HL-60/S4 treated with retinoic acid at 250 ng/mL for 4 days and 3 days (cell line): ENCODE data around the gene EIF4G1.

Experiments used
- in situ Hi-C: fragments of 300-500 bp; cut with MboI; formaldehyde crosslinking; loops from 2 replicates; pipeline ENCODE4 v1.7.0; 2022; ENCODE audit warnings: low sequenced_read_pairs

Gene EIF4G1

GRCh38 chr3:184305577-184305976 lies 8.8 kb upstream of the EIF4G1 start:
- in situ Hi-C loops: no loop called here

DNA sequence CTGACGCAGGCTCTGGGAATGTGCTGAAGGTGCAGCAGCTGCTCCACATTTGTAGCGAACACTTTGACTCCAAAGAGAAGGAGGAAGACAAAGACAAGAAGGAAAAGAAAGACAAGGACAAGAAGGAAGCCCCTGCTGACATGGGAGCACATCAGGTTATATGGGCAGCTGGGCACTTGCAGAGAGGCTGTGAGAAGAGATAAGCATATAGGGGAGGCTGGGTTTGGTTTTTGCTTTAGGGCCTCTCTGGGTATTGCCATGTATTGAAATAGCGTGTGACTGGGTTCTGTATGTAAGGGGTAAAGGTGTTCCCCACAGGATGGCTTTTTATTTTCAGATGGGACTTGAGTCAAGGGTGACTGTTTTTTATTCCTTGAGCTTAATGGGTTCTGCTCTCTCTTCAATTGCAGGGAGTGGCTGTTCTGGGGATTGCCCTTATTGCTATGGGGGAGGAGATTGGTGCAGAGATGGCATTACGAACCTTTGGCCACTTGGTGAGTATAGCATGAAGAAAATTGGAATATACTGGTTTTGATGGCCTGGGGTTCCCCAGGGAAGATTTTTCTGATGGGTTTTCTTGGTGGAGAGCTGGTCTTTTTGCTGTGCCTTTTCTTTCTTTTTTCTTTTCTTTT lies 7.9 kb upstream of the EIF4G1 start:
- in situ Hi-C loops: no loop called here

DNA sequence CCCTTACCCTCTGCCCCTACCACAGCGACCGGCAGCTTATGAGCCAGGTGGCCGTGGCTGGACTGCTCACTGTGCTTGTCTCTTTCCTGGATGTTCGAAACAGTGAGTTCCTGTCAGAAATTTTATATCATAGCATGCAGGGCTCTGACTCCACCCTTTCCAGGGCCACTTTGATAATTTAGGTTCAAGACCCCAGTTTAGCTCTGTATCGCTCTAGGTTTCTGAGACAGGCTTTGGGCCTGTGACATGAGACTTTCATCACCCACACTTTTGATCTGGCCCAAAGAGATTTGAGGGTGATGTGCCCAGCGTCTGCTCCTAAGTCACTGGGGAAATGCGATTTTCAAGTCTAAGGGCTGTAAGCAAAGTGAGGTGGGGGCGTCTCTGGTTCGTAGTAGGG lies 6.5 kb upstream of the EIF4G1 start:
- in situ Hi-C loops: no loop called here

DNA sequence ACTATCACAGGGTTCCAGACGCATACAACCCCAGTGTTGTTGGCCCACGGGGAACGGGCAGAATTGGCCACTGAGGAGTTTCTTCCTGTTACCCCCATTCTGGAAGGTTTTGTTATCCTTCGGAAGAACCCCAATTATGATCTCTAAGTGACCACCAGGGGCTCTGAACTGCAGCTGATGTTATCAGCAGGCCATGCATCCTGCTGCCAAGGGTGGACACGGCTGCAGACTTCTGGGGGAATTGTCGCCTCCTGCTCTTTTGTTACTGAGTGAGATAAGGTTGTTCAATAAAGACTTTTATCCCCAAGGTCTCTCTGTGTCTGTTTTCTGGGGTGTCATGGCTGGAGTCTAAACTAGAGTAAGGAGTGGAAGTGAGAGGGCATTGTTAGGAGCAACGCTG lies 5.7 kb upstream of the EIF4G1 start:
- in situ Hi-C loops: no loop called here

DNA sequence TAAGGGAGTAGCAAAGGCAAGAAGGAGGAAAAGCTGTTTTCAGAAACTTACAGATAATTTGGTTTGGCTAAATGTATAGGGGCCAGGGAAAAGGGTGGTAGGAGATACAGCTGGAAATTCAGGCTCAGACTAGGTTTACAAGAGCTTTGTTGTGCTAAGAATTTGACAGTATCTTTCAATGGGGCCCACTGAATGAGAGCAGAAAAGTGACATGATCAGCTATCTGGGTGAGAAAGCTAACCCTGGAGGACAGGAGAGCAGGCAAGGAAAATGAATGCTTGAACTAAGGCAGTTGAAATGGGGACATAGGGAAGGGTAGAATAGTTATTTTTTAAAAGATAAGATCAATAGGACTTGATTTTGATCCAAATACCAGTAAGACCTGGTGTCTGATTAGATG lies 2.8 kb upstream of the EIF4G1 start:
- in situ Hi-C loops: no loop called here

- in situ Hi-C loops: no loop called here
These were observed 515 bp downstream of the EIF4G1 start for GRCh38 chr3:184314700-184315542.

DNA sequence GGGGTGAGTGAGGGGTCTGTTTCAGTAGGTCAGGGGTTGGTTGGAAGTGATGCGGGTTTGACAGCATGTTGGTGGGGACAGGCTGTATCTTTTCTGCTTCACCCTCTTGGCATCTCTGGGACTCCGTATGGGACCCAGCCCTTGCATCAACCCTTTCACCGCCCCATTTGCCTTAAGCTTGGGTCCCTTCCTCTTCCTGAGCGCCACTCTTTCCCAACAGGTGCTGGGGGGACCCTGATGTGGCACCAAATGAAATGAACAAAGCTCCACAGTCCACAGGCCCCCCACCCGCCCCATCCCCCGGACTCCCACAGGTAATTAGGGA lies 1.1 kb downstream of the EIF4G1 start:
- in situ Hi-C loops: no loop called here

DNA sequence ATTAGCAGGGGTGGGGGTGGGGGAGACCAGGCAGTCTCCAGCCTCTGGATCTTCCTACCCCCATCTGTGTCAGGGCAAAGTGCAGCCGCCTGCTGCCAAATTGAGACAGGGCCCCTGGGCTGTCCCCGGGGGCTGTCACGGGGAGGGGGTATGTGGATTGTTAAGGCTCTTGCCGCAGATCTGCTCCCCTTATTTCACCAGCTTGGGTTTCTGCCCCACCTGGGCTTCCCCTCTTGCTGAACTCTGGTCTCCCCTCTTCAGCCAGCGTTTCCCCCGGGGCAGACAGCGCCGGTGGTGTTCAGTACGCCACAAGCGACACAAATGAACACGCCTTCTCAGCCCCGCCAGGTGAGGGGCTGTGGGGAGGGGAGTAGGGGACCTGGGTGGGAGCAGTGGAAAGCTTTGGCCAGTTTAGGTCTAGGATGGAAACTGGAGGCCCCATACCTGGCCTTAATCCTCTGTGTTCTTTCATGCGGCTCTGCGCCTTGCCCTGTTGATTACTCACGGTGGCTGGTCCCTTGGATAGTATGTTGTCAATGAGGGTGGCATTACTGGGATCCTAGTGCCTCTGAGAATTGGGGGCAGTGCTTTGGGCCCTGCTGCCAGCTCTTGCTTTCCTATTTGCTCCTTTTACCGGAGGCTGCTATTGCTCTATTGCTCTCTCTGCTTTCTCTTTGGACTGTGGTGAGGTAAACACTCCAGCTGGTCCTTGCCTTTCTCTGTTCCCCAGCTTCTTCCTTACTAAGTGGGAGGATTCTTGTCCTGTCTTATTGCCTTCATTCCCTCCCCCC lies 1.7 kb downstream of the EIF4G1 start:
- in situ Hi-C loops: no loop called here

DNA sequence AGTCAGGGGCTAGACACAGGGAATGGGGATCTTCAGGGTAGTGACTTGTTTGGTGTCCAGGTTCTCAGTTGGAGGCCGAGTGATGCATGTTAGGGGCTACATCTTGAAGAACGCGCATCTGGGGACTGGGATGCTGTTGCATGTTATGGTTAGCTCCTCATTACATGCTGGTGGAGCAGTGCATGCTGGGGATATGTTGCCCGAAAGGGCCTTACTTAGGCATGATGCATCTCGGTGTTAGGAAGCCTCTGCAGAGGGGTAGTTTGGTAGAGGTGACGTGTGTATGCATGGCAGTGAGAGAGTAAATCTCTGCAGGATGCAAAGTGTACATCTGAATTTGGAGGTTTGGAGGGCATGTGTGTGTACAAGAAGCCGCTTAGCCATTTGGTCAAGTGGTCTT lies 2.4 kb downstream of the EIF4G1 start:
- in situ Hi-C loops: no loop called here

DNA sequence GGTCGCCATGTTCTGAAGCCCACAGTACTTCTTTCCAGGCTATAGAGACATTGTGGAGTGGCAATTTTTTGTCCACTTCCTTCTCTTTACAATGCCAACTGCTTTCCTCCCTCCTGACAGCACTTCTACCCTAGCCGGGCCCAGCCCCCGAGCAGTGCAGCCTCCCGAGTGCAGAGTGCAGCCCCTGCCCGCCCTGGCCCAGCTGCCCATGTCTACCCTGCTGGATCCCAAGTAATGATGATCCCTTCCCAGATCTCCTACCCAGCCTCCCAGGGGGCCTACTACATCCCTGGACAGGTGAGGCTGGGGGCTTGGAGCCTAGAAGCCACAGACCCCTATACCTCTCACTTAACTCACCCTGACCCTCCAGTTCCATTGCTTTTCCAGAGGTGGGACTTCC lies 2.8 kb downstream of the EIF4G1 start:
- in situ Hi-C loops: no loop called here

GRCh38 chr3:184320104-184320445 lies 5.7 kb downstream of the EIF4G1 start:
- in situ Hi-C loops: no loop called here

GRCh38 chr3:184321666-184322065 lies 7.3 kb downstream of the EIF4G1 start:
- in situ Hi-C loops: no loop called here

GRCh38 chr3:184322731-184323487 lies 8.5 kb downstream of the EIF4G1 start:
- in situ Hi-C loops: no loop called here

DNA sequence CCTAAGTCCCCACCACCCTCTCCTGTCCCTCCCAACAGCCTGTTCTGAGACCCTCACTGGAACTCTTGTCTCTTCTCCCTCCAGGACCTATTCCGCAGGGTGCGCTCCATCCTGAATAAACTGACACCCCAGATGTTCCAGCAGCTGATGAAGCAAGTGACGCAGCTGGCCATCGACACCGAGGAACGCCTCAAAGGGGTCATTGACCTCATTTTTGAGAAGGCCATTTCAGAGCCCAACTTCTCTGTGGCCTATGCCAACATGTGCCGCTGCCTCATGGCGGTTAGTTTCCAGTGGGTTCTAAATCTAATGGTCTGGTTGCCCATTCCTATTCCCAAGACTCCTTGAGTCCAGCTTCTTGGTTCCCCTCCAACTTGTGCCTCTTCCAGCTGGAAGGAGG lies 9.3 kb downstream of the EIF4G1 start:
- in situ Hi-C loops: no loop called here

GRCh38 chr3:184325269-184325668 lies 10.9 kb downstream of the EIF4G1 start:
- in situ Hi-C loops: no loop called here

DNA sequence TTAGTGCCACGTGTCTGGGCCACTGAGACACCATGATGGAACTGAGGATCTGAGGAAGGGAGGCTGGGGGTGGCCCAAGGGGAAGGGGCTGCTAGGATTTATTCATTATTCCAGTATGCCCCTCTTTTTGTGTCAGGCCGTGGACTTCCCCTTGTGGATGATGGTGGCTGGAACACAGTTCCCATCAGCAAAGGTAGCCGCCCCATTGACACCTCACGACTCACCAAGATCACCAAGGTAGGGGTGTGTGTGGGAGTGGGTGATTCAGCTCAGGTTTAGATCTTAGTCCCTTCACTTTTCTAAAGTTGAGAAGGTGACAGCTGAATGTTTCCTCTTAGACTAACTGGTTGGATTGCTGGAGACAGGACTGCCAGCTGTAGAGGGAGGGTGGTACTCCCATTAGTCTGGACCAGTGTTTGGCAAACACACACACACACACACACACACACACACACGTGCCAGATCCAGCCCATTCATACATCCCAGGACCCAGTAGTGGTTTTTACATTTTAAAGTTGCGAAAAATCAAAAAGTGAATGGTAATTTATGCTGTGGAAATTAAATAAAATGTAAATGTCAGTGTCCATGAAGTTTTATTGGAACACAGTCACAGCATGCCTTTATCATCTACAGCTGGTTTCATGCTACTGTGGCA lies 11.4 kb downstream of the EIF4G1 start:
- in situ Hi-C loops: no loop called here

DNA sequence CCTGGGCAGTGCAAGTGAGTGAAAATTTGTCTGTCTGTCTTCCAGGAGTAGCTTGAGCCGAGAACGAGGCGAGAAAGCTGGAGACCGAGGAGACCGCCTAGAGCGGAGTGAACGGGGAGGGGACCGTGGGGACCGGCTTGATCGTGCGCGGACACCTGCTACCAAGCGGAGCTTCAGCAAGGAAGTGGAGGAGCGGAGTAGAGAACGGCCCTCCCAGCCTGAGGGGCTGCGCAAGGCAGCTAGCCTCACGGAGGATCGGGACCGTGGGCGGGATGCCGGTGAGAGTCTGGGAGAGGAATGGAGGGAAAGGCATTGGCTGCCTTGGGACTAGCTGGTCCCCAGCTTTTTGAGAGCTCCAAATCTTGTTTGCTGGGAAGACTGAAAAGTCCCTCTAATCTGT lies 12.8 kb downstream of the EIF4G1 start:
- in situ Hi-C loops: no loop called here

- in situ Hi-C loops: no loop called here
These were observed 14.1 kb downstream of the EIF4G1 start for GRCh38 chr3:184328516-184328915.

DNA sequence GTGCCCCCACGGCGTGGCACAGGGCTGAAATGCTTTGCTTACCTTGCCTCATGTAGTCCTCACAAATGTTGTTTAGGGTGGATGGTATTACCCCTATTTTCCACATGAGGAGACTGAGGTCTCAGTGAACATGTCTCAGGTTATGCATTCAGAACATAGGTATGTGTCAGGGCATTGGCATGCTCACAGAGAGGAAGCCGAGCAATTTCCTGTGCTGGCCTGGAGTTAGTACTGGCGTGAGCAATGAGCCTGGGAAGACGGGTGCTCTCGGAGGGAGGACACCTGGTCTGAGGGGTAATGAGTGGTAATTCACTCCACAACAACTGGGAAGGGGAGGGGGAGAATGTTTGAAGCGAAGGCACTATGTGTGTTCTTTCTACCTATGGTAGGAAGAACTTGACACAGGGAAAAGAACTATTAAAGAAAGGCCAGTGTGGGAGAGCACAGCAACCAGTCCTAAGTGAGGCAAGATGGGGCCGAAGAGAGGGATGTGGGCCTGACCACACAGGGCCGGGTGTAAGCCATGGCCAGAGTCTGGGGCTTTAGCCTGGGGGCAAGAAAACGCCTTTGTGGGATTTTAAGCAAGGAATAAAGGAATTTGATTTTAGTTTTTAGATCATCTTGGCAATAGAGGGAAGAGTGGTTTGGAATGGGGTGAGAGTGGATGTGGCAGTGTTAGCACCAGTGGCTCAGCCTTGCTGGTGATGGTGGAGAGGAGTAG lies 18.1 kb downstream of the EIF4G1 start:
- in situ Hi-C loops: no loop called here

GRCh38 chr3:184333190-184333589 lies 18.8 kb downstream of the EIF4G1 start:
- in situ Hi-C loops: no loop called here
